GM19395 (cell line): ENCODE results near the gene RIN3.

Experiments
- ATAC-seq: cut with Tn5 transposase; IDR thresholded peaks from one replicate; pipeline ENCODE4 v1.9.1; 2021; ENCODE audit warnings: mild to moderate bottlenecking, moderate library complexity; ENCODE audit not compliant: unreplicated experiment

The RIN3 gene

GRCh38 chr14:92486881-92487280 lies 26.7 kb upstream of the RIN3 start:
- no peak for ATAC-seq

GRCh38 chr14:92487513-92488133 lies 26.0 kb upstream of the RIN3 start:
- no peak for ATAC-seq

GRCh38 chr14:92489394-92490238 lies 24.0 kb upstream of the RIN3 start:
- no peak for ATAC-seq

GRCh38 chr14:92490239-92490959 lies 23.2 kb upstream of the RIN3 start:
- no peak for ATAC-seq

- no peak for ATAC-seq
These were observed 21.8 kb upstream of the RIN3 start for GRCh38 chr14:92491782-92492181.

- ATAC-seq = no peak
These were observed 21.3 kb upstream of the RIN3 start for GRCh38 chr14:92492258-92492657.

DNA sequence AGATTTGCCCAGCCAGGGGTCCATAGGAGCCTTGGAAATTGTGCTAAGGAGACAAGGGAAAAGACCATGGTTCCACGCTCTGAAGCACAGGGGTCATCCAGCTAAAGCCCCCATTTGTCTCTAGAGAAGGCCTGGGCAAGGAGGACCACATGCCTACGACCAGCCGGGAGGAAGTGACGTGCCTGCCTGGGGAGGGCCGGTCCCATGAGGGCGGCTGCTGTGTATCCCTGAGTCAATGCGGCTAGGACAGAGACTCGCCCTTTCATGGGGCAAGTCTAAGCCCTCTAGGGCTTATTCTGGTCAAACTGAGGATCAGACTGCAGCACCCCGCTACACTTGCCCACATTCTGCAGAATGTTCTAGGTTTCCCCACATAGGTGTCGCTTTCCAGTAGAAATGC lies 20.6 kb upstream of the RIN3 start:
- no peak for ATAC-seq

- no peak for ATAC-seq
These were observed 20.1 kb upstream of the RIN3 start for GRCh38 chr14:92493492-92493891.

DNA sequence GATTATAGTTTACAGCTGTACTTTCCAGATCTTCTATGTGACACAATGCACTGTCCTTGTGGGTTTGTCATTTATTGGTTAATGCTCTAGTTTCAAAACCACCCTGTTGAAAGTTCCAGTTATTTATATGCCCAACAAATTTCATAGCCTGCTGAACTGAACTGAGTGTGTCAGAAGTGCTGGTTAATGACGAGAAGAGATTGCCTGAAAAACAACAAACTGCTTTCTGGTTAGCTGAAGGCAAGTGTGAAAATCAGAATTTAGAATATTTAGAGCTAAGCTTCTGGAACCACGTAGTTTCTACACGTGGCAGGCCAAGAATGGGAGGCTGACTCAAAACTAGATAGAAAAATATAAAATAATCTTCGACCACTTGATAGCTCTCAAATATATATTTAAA lies 19.1 kb upstream of the RIN3 start:
- ATAC-seq = no peak

- ATAC-seq = no peak
These were observed 18.6 kb upstream of the RIN3 start for GRCh38 chr14:92495027-92495426.

GRCh38 chr14:92496191-92496857 lies 17.3 kb upstream of the RIN3 start:
- no peak for ATAC-seq

- no peak for ATAC-seq
These were observed 16.2 kb upstream of the RIN3 start for GRCh38 chr14:92497391-92497790.

- ATAC-seq = no peak
These were observed 14.3 kb upstream of the RIN3 start for GRCh38 chr14:92499234-92499633.

- ATAC-seq = no peak
These were observed 13.1 kb upstream of the RIN3 start for GRCh38 chr14:92500491-92500941.

DNA sequence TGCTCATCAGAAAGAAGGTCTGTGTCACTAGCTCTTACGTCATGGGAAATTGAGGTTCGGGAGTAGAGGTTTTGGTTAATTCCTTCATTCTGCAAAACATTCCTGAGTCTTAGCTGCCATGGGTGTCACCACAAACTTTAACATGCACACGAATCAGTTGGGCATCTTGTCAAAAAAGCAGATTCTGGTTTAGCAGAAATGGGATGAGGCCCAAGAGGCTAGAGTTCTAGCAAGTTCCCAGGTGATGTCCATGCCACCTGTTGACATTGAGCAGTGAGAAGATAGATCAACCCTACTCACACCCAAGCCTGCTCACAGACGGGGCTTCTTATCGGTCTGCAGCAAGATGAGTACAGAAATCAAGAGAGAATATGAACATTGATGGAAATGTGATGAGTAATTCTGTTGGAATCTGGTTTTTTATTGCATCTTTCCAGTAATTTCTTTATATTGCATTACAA lies 11.7 kb upstream of the RIN3 start:
- ATAC-seq = no peak

DNA sequence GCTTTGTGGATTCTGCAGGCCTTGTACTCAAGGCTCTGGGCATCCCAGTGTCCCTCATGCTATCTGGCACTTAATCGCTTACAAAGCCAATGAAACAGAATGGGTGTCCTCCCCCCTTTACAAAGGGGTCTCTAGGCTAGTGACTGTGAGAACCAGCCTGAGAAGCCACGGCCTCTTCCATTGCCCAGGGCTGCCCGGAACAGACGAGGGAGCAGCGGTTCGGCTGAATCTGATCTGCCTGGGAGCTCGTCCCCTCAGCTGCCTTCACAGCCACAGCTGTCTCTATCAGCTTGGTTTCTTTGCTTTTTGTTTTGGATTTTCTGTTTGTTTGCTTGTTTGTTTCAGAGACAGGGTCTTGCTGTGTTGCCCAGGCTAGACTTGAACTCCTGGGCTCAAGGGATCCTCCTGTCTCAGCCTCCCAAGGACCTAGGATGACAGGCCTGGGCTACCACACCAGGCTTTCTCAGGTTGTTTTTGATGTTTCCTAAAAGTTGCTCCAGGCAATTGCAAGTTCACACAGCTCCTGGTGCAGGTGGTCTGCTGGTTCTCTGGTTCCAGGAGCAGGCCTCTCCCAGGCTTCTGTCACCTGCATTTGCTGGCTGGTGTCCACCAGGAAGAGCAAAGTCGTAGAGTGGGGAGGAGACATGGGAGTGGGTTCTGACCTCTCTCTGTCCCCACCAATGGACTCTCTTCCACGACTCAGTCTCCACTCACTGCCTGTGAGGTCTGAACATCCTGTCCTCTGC lies 10.9 kb upstream of the RIN3 start:
- ATAC-seq = no peak

DNA sequence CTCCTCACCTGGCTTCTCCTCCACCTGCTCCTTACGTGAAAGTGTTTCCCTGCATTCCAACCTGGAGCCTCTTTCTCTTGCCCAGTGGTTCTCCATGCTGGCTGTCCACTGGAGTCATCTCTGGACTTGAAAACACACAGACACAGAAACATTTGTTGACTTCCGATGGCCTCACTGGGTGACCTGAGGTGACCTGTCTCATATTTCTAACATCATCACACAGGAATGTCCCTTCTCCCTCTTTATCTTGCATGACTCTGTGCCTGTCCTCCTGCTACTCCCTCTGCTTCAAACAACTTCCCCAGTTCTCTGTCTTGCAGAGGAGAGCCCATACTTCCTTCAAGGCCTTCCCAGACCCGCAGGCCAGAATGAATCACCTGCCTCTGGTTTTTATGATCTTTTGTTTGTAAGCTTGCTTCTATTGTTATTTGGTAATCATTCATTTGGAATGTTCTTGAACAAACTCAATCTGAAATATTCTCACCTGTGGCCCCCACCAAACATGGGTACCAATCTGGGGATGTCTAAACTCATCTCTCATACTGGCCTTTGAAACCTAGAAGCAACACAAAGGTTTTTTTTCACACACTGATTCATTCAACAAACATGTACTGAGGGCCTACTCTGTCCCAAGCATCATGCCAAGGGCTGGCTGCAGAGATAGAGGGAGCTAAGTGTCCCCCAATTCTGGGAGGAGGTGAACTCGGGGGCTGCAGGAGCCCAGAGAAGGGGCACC lies 9.7 kb upstream of the RIN3 start:
- no peak for ATAC-seq

GRCh38 chr14:92505826-92506225 lies 7.8 kb upstream of the RIN3 start:
- ATAC-seq = no peak

DNA sequence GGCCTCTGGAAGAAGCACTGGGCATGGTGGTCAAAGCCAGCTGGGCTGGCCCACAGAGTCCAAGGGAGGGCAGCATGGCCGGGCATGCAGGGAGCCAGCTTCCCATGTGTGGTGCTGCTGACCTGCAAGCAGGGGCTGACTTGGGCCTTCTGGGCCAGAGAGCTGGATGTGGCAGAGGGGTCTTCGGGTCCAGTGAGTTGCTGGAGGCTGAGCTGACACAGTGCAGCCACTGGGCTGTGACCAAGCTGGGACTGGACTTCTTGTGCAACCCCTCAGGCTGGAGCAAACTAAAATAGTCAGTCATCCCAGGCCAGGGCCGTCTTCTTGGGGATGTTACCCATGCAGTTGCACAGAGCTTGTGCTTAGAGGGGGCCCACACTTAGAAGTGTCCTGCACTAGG lies 7.3 kb upstream of the RIN3 start:
- ATAC-seq = no peak
